Memory B cell (primary cell): Measurements from ENCODE around the gene DSEL.

ENCODE experiments used
- ATAC-seq: fragments of 150-1000 bp; cut with Tn5 transposase; 2 replicates; pipeline ENCODE4 v1.10.0; 2021; ENCODE audit warnings: low read depth, mild to moderate bottlenecking, moderate library complexity
- DNase-seq, 2 donors: peaks; one replicate each; pipeline ENCODE4 v3.0.0; 2022; ENCODE audit warnings: low spot score in 2 of 2
- H3K27ac Mint-ChIP-seq: one replicate; pipeline ENCODE4 v1.8.0; 2022; ENCODE audit warnings: mild to moderate bottlenecking, moderate library complexity, mixed read lengths
- H3K27me3 Mint-ChIP-seq: one replicate; pipeline ENCODE4 v1.8.0; 2022; ENCODE audit warnings: mixed read lengths
- H3K36me3 Mint-ChIP-seq: one replicate; pipeline ENCODE4 v1.8.0; 2022; ENCODE audit warnings: mild to moderate bottlenecking, mixed read lengths
- H3K4me1 Mint-ChIP-seq: one replicate; pipeline ENCODE4 v1.8.0; 2022; ENCODE audit warnings: mixed read lengths
- H3K4me3 Mint-ChIP-seq: one replicate; pipeline ENCODE4 v1.8.0; 2022; ENCODE audit warnings: mild to moderate bottlenecking, moderate library complexity, mixed read lengths
- H3K9me3 Mint-ChIP-seq: one replicate; pipeline ENCODE4 v1.8.0; 2022; ENCODE audit warnings: mixed read lengths

Gene DSEL

GRCh38 chr18:67516539-67517443 is at the start of gene DSEL:
DSEL (minus strand) TSS chr18:67516720; CDS start chr18:67514608, 2,112 bp downstream.
- Mint-ChIP-seq H3K27ac (no peak within 1 kb of the TSS), H3K4me1 (peaks cover 13% of the 10 kb centered on the region), H3K4me3 (peak within 1 kb of the TSS; percentile 80), H3K27me3 (peaks cover 4% of the 10 kb centered on the region), H3K9me3 (no peaks in the 10 kb centered on the region), H3K36me3 (no peaks in the 10 kb centered on the region)
- DNase-seq (peak; percentile 95 to 98), ATAC-seq (peak; percentile 96)

DNA sequence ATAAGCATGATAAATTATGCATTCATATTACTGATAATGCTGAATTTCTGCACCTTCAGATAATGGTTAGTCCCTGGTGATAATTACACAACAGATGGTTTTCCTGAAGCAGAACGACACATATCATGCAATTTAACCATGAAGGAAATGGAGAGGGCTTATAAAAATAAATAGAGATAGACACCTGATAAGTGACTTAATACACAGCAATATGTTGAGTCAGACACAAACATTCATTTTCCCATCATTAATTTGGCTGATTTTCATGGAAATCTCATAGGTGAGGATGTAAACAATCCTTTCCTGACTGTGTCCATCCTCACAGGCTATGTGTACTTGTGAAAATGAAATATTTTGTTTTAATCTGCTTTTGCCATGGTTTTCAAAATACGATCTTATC is 36.9 kb upstream of the DSEL start:
- no peak overlapping the region for H3K4me3 Mint-ChIP-seq
- H3K9me3 Mint-ChIP-seq: peaks cover 2% of the 10 kb centered on the region
- no peaks in the 10 kb centered on the region for H3K36me3 Mint-ChIP-seq

DNA sequence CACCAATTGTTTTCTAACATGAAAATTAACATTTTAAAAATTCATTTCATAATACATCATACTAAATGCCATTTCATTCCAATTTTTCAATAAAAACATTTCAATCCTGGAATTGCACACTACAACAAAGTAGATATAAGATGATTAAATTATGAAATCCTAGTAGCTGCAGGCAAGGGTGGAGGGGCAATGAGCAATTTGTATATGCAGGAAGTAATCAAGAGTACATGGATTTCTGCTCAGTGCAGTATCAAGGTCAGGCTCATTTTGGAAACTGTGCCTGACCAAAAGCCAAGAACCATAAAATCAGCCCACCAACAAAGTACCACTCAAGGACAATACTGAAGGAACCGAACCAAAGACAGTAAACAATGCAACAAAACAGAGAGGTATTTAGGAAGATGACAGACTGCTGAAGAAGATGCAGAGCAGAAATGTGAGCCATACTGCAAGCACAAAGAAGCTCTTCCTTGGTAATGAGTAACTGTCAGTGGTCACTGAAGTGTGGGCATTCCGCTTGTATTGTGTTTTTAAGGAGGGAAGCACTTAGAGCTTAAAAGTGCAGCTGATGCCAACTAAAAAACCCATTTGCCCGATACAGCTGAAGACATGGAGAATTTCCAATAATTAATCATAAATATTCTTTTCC is 34.5 kb upstream of the DSEL start:
- H3K27me3 Mint-ChIP-seq: no peaks in the 10 kb centered on the region

More for the DNA sequence above, 36.9 kb upstream of the DSEL start:
- DNase-seq: no peak
- Mint-ChIP-seq H3K4me1 (no peaks in the 10 kb centered on the region), H3K27ac (no peak overlapping the region), H3K27me3 (no peaks in the 10 kb centered on the region)
- ATAC-seq: no peak

DNA sequence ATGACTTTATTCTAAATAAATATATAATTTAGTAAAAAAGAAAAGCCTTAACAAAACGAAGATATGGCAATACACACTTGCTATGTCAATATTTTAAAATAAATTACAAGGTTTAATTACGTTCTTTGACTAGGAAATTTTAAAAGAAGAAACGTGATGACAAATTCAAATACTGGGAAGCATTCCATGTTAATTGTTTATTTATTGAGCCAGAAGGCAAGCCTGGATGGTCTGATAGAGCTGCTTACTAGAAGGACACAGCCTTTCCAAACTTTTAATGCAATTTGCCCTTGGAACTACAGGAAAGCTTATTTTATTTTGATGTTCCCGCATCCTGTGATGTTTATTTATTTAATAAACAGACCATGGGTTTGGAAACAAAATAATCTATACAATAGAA is 33.4 kb upstream of the DSEL start:
- Mint-ChIP-seq H3K36me3 (no peaks in the 10 kb centered on the region), H3K27me3 (no peaks in the 10 kb centered on the region), H3K27ac (no peak overlapping the region), H3K9me3 (no peaks in the 10 kb centered on the region), H3K4me3 (no peak overlapping the region), H3K4me1 (no peaks in the 10 kb centered on the region)
- no peak for DNase-seq
- no peak for ATAC-seq

More for the DNA sequence above, 34.5 kb upstream of the DSEL start:
- Mint-ChIP-seq H3K4me3 (no peak overlapping the region), H3K4me1 (no peaks in the 10 kb centered on the region), H3K36me3 (no peaks in the 10 kb centered on the region), H3K9me3 (no peaks in the 10 kb centered on the region), H3K27ac (no peak overlapping the region)
- ATAC-seq: no peak
- no peak for DNase-seq

DNA sequence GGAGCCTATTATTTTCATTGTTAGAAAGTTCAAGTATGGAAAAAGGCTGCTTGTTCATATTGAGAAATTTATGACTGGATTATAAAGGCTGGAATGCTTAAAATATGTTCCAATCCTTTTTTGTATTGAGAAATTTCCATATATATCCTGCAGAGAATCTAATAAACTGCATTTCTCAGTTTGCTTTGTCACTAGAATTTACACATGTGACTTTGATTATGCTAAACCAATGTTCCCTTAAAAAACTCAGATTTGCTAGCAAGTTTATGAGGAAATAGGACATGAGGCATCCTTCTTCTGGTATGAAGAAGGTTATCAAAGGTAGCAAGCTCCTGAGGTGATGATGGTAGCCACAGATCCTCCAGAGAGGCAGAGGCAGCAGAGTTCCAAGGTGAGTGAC is 29.2 kb upstream of the DSEL start:
- H3K36me3 Mint-ChIP-seq: no peaks in the 10 kb centered on the region

GRCh38 chr18:67540559-67540958 is 24.0 kb upstream of the DSEL start:
- Mint-ChIP-seq H3K36me3 (no peaks in the 10 kb centered on the region), H3K4me1 (no peaks in the 10 kb centered on the region), H3K4me3 (no peak overlapping the region), H3K27ac (no peak overlapping the region), H3K27me3 (peaks cover 1% of the 10 kb centered on the region), H3K9me3 (no peaks in the 10 kb centered on the region)
- ATAC-seq (no peak), DNase-seq (no peak)

More for the DNA sequence above, 29.2 kb upstream of the DSEL start:
- H3K4me1 Mint-ChIP-seq: no peaks in the 10 kb centered on the region
- DNase-seq (no peak), ATAC-seq (no peak)
- H3K27me3 Mint-ChIP-seq: peaks cover 1% of the 10 kb centered on the region
- H3K4me3 Mint-ChIP-seq: no peak overlapping the region
- no peaks in the 10 kb centered on the region for H3K9me3 Mint-ChIP-seq
- no peak overlapping the region for H3K27ac Mint-ChIP-seq

- Mint-ChIP-seq H3K36me3 (no peaks in the 10 kb centered on the region), H3K27ac (no peak overlapping the region), H3K4me3 (no peak overlapping the region), H3K27me3 (peaks cover 1% of the 10 kb centered on the region), H3K9me3 (no peaks in the 10 kb centered on the region), H3K4me1 (no peaks in the 10 kb centered on the region)
- DNase-seq (no peak), ATAC-seq (no peak)
Observed at GRCh38 chr18:67531929-67532328, 15.4 kb upstream of the DSEL start.

GRCh38 chr18:67525328-67526099 is 9.0 kb upstream of the DSEL start:
- ATAC-seq: no peak
- no peaks in the 10 kb centered on the region for H3K4me1 Mint-ChIP-seq
- no peak for DNase-seq

GRCh38 chr18:67520351-67520921 is 3.9 kb upstream of the DSEL start:
- Mint-ChIP-seq H3K4me1 (peaks cover 13% of the 10 kb centered on the region), H3K36me3 (no peaks in the 10 kb centered on the region), H3K9me3 (no peaks in the 10 kb centered on the region), H3K27me3 (peaks cover 16% of the 10 kb centered on the region), H3K4me3 (no peak overlapping the region), H3K27ac (no peak overlapping the region)
- DNase-seq: no peak
- no peak for ATAC-seq

More at GRCh38 chr18:67525328-67526099, 9.0 kb upstream of the DSEL start:
- Mint-ChIP-seq H3K4me3 (no peak overlapping the region), H3K9me3 (no peaks in the 10 kb centered on the region), H3K27me3 (peaks cover 14% of the 10 kb centered on the region), H3K27ac (no peak overlapping the region), H3K36me3 (no peaks in the 10 kb centered on the region)

GRCh38 chr18:67519592-67519991 is 3.1 kb upstream of the DSEL start:
- DNase-seq (no peak), ATAC-seq (no peak)
- H3K36me3 Mint-ChIP-seq: no peaks in the 10 kb centered on the region
- H3K9me3 Mint-ChIP-seq: no peaks in the 10 kb centered on the region
- no peak overlapping the region for H3K4me3 Mint-ChIP-seq
- H3K27me3 Mint-ChIP-seq: peaks cover 16% of the 10 kb centered on the region
- peaks cover 13% of the 10 kb centered on the region for H3K4me1 Mint-ChIP-seq
- H3K27ac Mint-ChIP-seq: no peak overlapping the region

- Mint-ChIP-seq H3K9me3 (no peaks in the 10 kb centered on the region), H3K27ac (no peak overlapping the region), H3K36me3 (no peaks in the 10 kb centered on the region), H3K4me1 (peaks cover 13% of the 10 kb centered on the region), H3K27me3 (peaks cover 14% of the 10 kb centered on the region), H3K4me3 (no peak overlapping the region)
- no peak for ATAC-seq
- DNase-seq: no peak
Observed at GRCh38 chr18:67518566-67518965, 2.0 kb upstream of the DSEL start.

DNA sequence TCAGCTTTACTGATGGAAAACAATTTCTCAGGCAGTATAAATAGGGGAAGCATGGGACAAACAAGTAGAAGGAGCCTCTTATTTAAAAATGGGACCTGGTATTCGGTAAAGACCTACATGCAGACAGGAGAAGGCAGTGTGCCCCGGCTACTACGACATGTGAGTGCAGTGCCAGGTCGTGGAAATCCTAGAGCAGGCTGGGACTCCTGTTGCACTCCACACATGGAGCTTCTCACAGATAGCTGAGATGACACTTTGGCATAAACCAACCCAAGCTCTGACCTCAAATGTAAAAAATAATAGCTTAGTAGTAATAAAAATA is 885 bp upstream of the DSEL start:
- H3K9me3 Mint-ChIP-seq: no peaks in the 10 kb centered on the region
- ATAC-seq (no peak), DNase-seq (no peak)
- peak overlapping the region; percentile 80 for H3K4me3 Mint-ChIP-seq
- peaks cover 13% of the 10 kb centered on the region for H3K4me1 Mint-ChIP-seq
- no peaks in the 10 kb centered on the region for H3K36me3 Mint-ChIP-seq
- no peak overlapping the region for H3K27ac Mint-ChIP-seq
- peaks cover 6% of the 10 kb centered on the region for H3K27me3 Mint-ChIP-seq

DNA sequence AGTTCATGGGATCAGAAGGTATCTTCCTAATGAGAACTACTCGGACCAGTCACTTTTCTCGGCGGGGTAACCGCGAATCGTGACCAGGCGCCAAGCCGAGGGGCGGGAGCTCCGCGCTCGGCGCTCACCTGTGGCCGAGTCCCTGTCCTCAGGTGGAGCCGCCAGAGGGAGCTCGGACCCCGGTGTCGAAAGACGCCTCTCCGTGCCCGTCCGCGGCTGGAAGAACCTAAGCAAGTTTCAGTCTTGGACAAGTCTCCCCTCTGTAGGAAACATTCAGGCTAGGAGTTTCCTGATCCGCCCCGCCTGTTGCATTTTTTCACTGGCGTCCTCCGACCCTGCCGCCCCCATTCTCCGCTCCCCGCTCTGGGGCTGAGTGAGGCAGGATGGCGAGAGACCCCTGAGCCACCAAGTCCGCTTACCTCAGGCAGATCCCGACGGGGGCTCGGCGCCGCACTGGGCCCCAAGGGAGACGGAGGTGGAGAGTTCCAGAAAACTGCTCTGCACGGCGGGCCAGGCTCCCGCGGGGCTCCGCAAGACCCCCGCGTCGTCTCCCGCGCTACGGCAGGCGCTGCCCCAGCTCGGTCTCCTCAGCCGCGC is 480 bp downstream of the DSEL start:
- H3K4me3 Mint-ChIP-seq: peak overlapping the region; percentile 80
- H3K4me1 Mint-ChIP-seq: peaks cover 13% of the 10 kb centered on the region
- DNase-seq (peak; percentile 34 to 44), ATAC-seq (peak; percentile 14)
- H3K36me3 Mint-ChIP-seq: no peaks in the 10 kb centered on the region
- peaks cover 2% of the 10 kb centered on the region for H3K27me3 Mint-ChIP-seq
- H3K9me3 Mint-ChIP-seq: no peaks in the 10 kb centered on the region
- H3K27ac Mint-ChIP-seq: no peak overlapping the region
